ENCODE measurements around the gene CGB2.
"Not testable (repeated sequence)": the region's sequence is repeated elsewhere in the genome, so short reads cannot be mapped to it uniquely, and the experiment has no call there.

CGB2 gene

DNA sequence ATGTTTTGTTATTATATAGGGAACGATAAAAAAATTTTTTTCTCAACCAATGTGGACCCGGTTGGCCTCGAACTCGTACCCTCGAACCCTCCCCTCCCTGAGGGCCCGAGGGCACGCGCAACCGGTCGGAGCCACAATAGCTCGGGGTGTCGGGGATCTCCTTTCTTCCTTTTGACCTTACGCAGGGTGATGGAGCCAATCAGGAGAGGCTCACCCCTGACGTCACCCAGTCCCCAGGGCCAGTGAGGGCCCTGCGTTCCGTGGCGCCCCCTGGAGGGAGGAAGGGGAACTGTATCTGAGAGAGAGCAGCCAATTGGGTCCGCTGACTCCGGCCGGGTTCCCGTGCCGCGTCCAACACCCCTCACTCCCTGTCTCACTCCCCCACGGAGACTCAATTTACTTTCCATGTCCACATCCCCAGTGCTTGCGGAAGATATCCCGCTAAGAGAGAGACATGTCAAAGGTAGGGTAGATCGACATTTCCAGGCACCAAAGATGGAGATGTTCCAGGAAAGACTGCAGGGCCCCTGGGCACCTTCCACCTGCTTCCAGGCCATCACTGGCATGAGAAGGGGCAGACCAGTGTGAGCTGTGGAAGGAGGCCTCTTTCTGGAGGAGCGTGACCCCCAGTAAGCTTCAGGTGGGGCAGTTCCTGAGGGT lies at the start of gene CGB2:
Gene CGB2 (plus strand): TSS at position 249 of the 660 bp plus-strand sequence. CDS start 206 bp downstream, at position 455.
- not testable (repeated sequence) for DNase-seq (ENCODE audit: low spot score)

- no peak for DNase-seq (ENCODE audit: low spot score)
These were observed 49.4 kb upstream of the CGB2 start for GRCh38 chr19:48982280-48982679.

- DNase-seq (ENCODE audit: low spot score) = no peak
These were observed 46.0 kb upstream of the CGB2 start for GRCh38 chr19:48985711-48986110.

DNA sequence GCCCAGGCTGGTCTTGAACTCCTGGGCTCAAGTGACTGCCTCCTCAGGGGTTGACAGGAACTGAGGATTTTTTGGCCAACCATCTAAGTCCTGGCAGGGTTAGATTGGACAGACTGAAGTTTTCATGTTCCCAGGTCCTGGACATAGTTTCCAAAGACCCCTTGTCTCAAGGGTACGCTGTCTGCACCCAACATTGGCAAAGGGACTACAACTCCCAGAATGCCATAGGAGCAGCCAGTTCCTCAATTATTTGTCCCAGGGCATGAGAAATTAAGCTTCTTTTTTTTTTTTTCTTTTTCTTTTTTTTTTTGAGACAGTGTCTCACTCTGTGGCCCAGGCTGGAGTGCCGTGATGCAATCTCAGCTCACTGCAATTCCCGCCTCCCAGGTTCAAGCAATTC lies 45.5 kb upstream of the CGB2 start:
- DNase-seq (ENCODE audit: low spot score) = no peak

DNA sequence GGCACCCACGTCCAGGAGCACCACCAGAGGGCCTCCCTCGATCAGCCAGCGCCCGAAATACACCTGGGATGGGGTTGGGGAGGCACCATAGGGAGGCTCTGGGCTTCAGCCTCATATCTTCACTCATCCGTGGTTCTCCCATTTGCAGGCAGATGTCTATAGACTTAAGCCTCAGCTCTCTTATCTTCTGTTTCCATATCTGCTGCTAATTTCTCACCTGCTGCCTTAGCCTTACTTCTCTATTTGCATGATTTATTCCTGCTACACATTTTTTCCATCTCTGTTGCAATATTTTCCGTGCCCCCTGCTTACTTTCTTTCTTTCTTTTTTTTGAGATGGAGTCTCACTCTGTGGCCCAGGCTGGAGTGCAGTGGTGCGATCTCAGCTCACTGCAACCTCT lies 44.4 kb upstream of the CGB2 start:
- DNase-seq (ENCODE audit: low spot score) = no peak

GRCh38 chr19:48988286-48988685 lies 43.4 kb upstream of the CGB2 start:
- DNase-seq (ENCODE audit: low spot score) = no peak

DNA sequence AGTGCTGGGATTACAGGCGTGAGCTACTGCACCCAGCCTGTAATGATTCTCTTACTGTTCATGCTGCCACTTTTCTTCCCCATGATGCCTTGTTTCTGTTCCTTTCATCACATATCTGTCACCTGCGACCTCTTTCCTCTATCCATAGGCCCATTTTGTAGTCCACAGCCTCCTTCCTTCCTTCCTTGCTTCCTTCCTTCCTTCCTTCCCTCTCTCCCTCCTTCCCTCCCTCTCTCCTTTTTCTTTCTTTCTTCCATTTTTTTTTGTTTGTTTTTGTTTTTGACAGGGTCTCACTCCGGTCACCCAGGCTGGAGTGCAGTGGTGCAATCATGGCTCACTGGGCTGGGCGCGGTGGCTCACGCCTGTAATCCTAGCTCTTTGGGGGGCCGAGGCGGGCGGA lies 42.8 kb upstream of the CGB2 start:
- DNase-seq (ENCODE audit: low spot score) = no peak

DNA sequence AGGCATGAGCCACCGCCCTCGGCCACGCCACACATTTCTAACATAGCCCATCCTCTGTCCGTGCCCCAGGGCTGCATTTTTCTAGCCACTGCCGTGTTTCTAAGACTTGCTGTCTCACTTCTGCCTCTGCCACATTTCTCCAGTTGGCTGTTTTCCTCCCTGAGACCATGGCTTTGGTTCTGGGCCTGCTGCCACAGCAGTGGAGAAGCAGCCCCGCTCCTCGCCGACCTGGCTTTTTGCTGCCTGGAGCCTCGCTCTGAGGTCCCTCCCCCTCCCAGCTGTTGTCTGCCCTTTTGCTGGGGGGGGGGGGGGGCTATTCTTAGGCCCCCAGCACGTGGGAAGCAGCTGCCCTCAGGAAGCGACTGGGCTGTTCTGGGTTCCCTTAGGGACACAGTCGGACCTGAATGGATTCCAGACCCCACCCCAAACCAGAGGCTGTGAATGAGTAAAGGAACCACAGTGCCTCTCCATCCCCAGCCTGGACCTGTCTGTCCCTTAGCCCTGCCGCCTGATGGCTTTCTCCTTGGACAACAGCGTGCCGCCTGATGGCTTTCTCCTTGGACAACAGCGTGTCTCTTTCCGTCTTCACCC lies 41.9 kb upstream of the CGB2 start:
- no peak for DNase-seq (ENCODE audit: low spot score)

DNA sequence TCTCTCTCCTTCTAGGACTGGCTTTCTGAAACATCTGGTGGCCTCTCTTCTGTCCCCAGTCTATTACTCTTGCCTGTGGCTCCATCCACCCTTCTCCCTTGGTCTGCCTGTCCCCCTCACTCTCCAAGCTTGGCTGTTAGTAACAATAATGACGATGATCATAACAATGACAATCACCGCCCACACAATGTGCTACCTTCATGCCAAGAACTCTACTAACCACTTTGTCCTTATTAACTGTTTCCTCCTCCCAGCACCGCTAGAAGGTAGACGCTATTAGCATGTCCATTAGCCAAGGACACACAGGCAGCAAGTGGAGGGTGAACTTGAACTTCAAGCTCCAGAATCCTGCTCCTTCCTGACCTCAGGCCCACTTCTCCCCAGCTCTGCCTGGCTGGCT lies 41.3 kb upstream of the CGB2 start:
- DNase-seq (ENCODE audit: low spot score) = no peak

- DNase-seq (ENCODE audit: low spot score) = no peak
These were observed 40.6 kb upstream of the CGB2 start for GRCh38 chr19:48991011-48991609.

GRCh38 chr19:48991873-48992580 lies 39.7 kb upstream of the CGB2 start:
- peak; percentile 92 for DNase-seq (ENCODE audit: low spot score)

DNA sequence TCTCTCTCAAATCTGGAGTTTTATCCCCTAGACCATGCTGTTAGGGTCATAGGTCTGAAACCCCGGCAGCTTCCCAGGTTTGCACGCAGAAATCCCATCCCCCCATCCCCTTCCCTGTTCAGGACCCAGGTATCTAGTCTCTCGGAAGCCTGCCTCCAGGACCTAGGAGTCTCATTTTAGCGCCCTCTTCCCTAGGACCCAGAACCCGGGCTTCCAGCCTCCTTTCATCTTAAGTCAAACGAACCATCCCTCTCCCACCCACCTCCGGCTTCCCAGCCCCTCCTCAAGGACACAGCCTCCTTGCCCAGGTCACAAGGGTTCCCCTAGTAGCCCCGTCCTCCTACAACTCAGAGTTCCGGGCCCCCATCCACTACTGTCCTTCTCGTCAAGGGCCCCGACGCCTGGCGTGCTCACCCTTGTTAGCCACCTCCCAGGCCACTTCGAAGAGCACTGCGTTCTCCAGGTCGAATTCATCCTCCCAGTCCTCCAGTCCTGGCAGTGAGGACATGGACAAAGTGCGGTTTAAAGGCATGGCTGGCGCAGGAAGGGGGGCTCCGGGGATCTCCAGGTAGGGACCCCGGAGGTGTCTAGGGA lies 39.0 kb upstream of the CGB2 start:
- no peak for DNase-seq (ENCODE audit: low spot score)

DNA sequence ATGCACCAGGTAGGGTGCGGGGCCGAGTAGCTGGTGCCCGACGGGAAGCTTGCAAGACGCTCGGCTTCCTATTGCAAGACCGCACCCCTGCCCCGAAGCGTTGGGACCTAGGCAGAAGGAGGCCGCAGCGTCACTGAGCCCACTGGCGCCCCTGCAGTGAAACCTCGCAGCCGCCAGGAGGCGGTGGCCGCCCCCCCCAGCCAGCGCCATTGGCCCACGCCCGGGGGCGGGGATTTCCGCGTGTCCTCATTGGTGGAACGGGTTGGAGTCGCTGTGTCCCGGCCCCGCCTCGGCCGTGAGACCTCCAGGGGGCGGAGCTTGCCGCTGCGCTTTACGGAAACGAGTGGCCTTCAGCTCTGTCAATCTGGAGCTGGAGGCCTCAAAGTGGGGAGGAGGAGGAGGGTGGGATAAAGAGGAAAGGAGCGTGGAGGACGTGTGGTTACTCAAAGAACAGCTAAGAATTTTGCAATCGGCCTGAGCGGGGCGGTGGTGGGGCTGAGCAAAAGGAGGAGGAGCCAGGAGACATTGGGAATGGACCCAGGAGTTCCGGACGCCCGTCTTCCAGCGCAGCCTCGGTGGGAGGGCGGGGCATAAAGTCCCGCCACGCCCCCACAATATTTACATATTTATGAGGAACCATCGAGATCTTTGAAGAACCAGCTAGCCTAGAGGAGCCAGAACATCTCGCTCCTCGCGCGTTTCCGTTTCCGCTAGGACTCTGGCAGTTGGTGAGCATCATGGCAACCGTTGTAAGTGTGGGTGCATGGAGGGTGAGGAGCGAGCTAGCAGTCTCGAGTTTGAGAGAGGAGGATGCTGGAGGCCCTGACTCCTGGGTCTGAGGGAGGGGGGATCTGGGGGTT lies 38.3 kb upstream of the CGB2 start, which contains the start of the genes GYS1 and RUVBL2:
Gene GYS1 (minus strand): TSS at position 135 of the 860 bp plus-strand sequence. CDS start 197 bp downstream, outside the sequence.
Gene RUVBL2 (plus strand): TSS at position 713 of the 860 bp plus-strand sequence. CDS start 25 bp downstream, at position 738.
- DNase-seq (ENCODE audit: low spot score) = peak; percentile 99

- no peak for DNase-seq (ENCODE audit: low spot score)
These were observed 37.7 kb upstream of the CGB2 start for GRCh38 chr19:48994035-48994386.

DNA sequence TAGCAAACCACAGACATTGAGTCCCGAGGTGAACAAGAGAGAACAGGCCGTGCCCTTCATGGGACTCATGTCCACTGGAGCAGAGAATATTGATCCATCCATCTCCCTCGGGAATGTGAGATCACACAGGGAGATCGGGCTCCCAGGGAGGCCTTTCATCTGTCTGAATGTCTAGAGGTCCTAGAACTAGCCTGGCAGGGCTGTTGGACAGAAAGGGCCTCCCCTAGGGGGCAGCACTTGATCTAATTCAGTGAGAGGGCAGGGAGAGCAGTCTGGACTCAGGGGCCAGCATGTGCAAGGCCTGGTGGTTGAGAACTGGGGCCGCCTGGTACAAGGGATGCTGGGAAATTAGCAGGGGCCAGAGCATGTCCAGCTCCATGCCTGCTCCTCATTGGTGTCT lies 33.7 kb upstream of the CGB2 start:
- peak; percentile 61 for DNase-seq (ENCODE audit: low spot score)

GRCh38 chr19:48999481-49000325 lies 32.0 kb upstream of the CGB2 start:
- peak; percentile 67 for DNase-seq (ENCODE audit: low spot score)

- no peak for DNase-seq (ENCODE audit: low spot score)
These were observed 27.6 kb upstream of the CGB2 start for GRCh38 chr19:49004133-49004532.

GRCh38 chr19:49004964-49005614 lies 26.6 kb upstream of the CGB2 start:
- no peak for DNase-seq (ENCODE audit: low spot score)

DNA sequence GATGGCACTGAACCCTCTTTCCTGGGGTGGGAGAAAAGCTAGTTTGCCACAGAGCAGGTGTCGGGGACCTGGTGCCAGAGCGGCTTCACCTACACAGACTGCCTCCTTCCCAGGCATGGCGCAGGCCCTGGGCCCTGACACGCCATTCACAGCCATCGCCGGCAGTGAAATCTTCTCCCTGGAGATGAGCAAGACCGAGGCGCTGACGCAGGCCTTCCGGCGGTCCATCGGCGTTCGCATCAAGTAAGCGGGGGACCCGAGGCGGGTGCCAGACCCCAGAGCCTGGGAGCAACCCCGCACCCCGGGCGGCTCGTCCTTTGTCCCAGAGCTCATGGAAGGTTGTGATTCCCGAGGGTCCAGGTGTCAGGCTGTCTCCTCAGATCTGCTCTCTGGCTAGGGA lies 24.8 kb upstream of the CGB2 start:
- no peak for DNase-seq (ENCODE audit: low spot score)

- no peak for DNase-seq (ENCODE audit: low spot score)
These were observed 21.9 kb upstream of the CGB2 start for GRCh38 chr19:49009828-49010227.
